ENCODE results near the gene C9orf153.

Gene C9orf153

DNA sequence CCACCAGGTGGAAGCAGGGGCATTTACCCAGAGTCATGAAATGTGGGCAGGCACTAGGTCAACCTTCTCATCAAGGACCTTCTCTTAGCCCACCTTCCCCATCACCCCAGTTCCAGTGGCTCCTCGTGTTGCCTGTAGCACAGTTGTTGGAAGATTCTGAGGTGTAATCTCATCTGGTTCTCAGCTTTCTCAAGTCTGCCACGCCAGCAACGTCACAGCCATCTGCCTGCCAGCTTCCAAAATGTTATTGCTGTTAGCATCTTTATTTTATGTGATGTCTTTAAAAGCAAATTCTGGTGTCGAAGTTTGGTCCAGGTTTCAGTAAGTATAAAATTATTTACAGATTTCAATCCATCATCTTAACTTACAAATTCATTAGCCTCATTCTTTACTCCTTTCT is 10.7 kb downstream of the C9orf153 start:
- Histone ChIP-seq H4K20me1 (ENCODE audit: low read depth, low read length) (no peaks in the 10 kb centered on the region), H3K36me3 (ENCODE audit: low read length) (peaks cover 9% of the 10 kb centered on the region; the same call in 1 of the 2 replicates), H3K4me2 (ENCODE audit: low read depth, low read length, poor library complexity, severe bottlenecking) (no peak overlapping the region), H3F3A (ENCODE audit: insufficient read depth) (no peaks in the 10 kb centered on the region), H2AFZ (ENCODE audit: low read depth, low read length, severe bottlenecking) (no peak overlapping the region), H3K4me3 (ENCODE audit: insufficient read depth, low read length, poor library complexity, severe bottlenecking) (no peak overlapping the region), H3K27ac (ENCODE audit: low read depth, low read length) (no peak overlapping the region), H3K79me2 (ENCODE audit: insufficient read depth, low read length) (no peaks in the 10 kb centered on the region), H3K9ac (ENCODE audit: low read length) (no peak overlapping the region), H3K9me2 (replicated peaks; ENCODE audit: insufficient read depth, low read length) (no peaks in the 10 kb centered on the region), H3K9me3 (ENCODE audit: insufficient read depth, low read length) (peaks cover 12% of the 10 kb centered on the region; the same call in 1 of the 2 replicates), H3K27me3 (ENCODE audit: low read length) (no peaks in the 10 kb centered on the region)
- no peak for TF ChIP-seq EZH2phosphoT487 (conservative IDR thresholded peaks at IDR 0.05; ENCODE audit: low read length)
- TF ChIP-seq, protein P1, sequence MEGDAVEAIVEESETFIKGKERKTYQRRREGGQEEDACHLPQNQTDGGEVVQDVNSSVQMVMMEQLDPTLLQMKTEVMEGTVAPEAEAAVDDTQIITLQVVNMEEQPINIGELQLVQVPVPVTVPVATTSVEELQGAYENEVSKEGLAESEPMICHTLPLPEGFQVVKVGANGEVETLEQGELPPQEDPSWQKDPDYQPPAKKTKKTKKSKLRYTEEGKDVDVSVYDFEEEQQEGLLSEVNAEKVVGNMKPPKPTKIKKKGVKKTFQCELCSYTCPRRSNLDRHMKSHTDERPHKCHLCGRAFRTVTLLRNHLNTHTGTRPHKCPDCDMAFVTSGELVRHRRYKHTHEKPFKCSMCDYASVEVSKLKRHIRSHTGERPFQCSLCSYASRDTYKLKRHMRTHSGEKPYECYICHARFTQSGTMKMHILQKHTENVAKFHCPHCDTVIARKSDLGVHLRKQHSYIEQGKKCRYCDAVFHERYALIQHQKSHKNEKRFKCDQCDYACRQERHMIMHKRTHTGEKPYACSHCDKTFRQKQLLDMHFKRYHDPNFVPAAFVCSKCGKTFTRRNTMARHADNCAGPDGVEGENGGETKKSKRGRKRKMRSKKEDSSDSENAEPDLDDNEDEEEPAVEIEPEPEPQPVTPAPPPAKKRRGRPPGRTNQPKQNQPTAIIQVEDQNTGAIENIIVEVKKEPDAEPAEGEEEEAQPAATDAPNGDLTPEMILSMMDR (IDR thresholded peaks at IDR 0.05; ENCODE audit: insufficient read depth, low read length, poor library complexity, severe bottlenecking), result no peak

DNA sequence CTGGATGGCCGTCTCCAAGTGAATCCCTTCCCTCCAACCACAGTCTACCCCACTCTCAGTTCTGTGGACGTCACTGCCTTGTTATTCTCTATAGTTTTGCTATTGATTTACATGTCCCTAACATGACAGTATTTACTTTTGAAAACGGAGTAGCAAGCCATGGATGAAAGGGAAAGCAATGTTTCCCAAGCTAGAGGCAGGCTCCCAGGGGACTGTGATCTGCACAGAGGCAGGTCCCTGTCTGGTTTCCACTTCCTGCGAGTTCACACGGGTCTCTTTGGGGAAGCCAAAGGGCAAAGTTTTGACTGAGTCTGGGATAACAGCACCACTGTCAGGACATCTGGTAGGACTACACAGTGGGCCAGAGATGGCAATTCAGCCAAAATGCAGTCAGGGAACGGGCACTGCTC is 12.7 kb downstream of the C9orf153 start:
- H3K4me2 ChIP-seq (ENCODE audit: low read depth, low read length, poor library complexity, severe bottlenecking), result no peak overlapping the region
- no peak overlapping the region for H3K9ac ChIP-seq (ENCODE audit: low read length)
- H3K27ac ChIP-seq (ENCODE audit: low read depth, low read length), result no peak overlapping the region
- H3K36me3 ChIP-seq (ENCODE audit: low read length), result no peaks in the 10 kb centered on the region
- TF ChIP-seq, protein P1 (IDR thresholded peaks at IDR 0.05; ENCODE audit: insufficient read depth, low read length, poor library complexity, severe bottlenecking), result no peak
- no peak for TF ChIP-seq EZH2phosphoT487 (conservative IDR thresholded peaks at IDR 0.05; ENCODE audit: low read length)
- H3K79me2 ChIP-seq (ENCODE audit: insufficient read depth, low read length), result no peaks in the 10 kb centered on the region
- H3K9me2 ChIP-seq (replicated peaks; ENCODE audit: insufficient read depth, low read length), result no peaks in the 10 kb centered on the region
- H3K4me3 ChIP-seq (ENCODE audit: insufficient read depth, low read length, poor library complexity, severe bottlenecking), result no peak overlapping the region
- H3K27me3 ChIP-seq (ENCODE audit: low read length), result no peaks in the 10 kb centered on the region
- no peak overlapping the region for H2AFZ ChIP-seq (ENCODE audit: low read depth, low read length, severe bottlenecking)
- no peaks in the 10 kb centered on the region for H3F3A ChIP-seq (ENCODE audit: insufficient read depth)
- H3K9me3 ChIP-seq (ENCODE audit: insufficient read depth, low read length), result no peaks in the 10 kb centered on the region
- no peaks in the 10 kb centered on the region for H4K20me1 ChIP-seq (ENCODE audit: low read depth, low read length)

DNA sequence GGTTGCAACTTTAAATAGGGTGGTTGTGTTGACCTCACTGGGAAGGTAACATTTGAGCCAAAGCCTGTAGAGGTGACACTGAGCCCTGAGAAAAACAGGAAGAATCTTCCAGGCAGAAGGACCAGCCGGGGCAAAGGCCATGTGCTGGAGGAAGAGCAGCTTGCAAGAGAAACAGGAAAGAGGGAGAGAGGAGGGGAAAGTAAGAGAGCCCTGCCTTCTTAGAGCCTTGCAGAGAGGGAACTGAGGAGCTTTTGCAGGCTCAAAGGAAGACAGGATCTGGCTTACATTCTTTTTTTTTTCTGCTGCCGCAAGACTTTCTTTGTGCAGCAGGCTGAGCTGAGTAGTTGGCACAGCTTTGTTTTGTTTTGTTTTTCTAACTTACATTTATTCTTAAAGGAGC is 17.4 kb downstream of the C9orf153 start:
- Histone ChIP-seq H4K20me1 (ENCODE audit: low read depth, low read length) (no peaks in the 10 kb centered on the region), H3K27ac (ENCODE audit: low read depth, low read length) (no peak overlapping the region), H3K36me3 (ENCODE audit: low read length) (no peaks in the 10 kb centered on the region), H2AFZ (ENCODE audit: low read depth, low read length, severe bottlenecking) (no peak overlapping the region), H3K9me2 (replicated peaks; ENCODE audit: insufficient read depth, low read length) (no peaks in the 10 kb centered on the region), H3F3A (ENCODE audit: insufficient read depth) (no peaks in the 10 kb centered on the region), H3K9ac (ENCODE audit: low read length) (no peak overlapping the region), H3K4me3 (ENCODE audit: insufficient read depth, low read length, poor library complexity, severe bottlenecking) (no peak overlapping the region), H3K27me3 (ENCODE audit: low read length) (no peaks in the 10 kb centered on the region), H3K4me2 (ENCODE audit: low read depth, low read length, poor library complexity, severe bottlenecking) (no peak overlapping the region), H3K9me3 (ENCODE audit: insufficient read depth, low read length) (no peaks in the 10 kb centered on the region), H3K79me2 (ENCODE audit: insufficient read depth, low read length) (no peaks in the 10 kb centered on the region)
- no peak for TF ChIP-seq EZH2phosphoT487 (conservative IDR thresholded peaks at IDR 0.05; ENCODE audit: low read length)
- TF ChIP-seq, protein P1 (IDR thresholded peaks at IDR 0.05; ENCODE audit: insufficient read depth, low read length, poor library complexity, severe bottlenecking), result no peak
